ENCODE data around the gene DISP1.

Gene DISP1

GRCh38 chr1:222784916-222785315 is 29.9 kb upstream of the DISP1 start (continued):
- TF ChIP-seq ZNF830 (tag by site-specific recombination; IDR thresholded peaks at IDR 0.05; ENCODE audit: low read depth): no peak
- no peak for TF ChIP-seq REPIN1 (tag by site-specific recombination; IDR thresholded peaks at IDR 0.05; ENCODE audit: low read depth)
- no peak for TF ChIP-seq SETDB1 (IDR thresholded peaks at IDR 0.05; ENCODE audit: insufficient read length, low read length)
- TF ChIP-seq ZNF175 (tag by site-specific recombination; IDR thresholded peaks at IDR 0.05): no peak
- TF ChIP-seq OSR2 (tag by site-specific recombination; IDR thresholded peaks at IDR 0.05): peak; percentile 44; the same call in 1 of the 2 replicates
- TF ChIP-seq ZNF311 (tag by site-specific recombination; IDR thresholded peaks at IDR 0.05; ENCODE audit: borderline replicate concordance): no peak
- no peak for TF ChIP-seq YY1 (tag by site-specific recombination; IDR thresholded peaks at IDR 0.05)
- TF ChIP-seq KLF7 (tag by site-specific recombination; IDR thresholded peaks at IDR 0.05; ENCODE audit: borderline replicate concordance): no peak
- peak; percentile 51; the same call in 1 of the 2 replicates for TF ChIP-seq SP7 (tag by site-specific recombination; IDR thresholded peaks at IDR 0.05)
- no peak for TF ChIP-seq ZNF654 (tag by site-specific recombination; IDR thresholded peaks at IDR 0.05; ENCODE audit: low read depth)
- no peak for TF ChIP-seq ZNF146 (tag by site-specific recombination; IDR thresholded peaks at IDR 0.05)
- no peak for TF ChIP-seq ZNF596 (tag by site-specific recombination; IDR thresholded peaks at IDR 0.05)
- no peak for TF ChIP-seq ZFP3 (tag by site-specific recombination; IDR thresholded peaks at IDR 0.05; ENCODE audit: low read depth)
- TF ChIP-seq ZNF169 (tag by site-specific recombination; IDR thresholded peaks at IDR 0.05): no peak
- no peak for TF ChIP-seq ZNF10 (tag by site-specific recombination; IDR thresholded peaks at IDR 0.05)
- no peak for TF ChIP-seq GLIS1 (tag by site-specific recombination; IDR thresholded peaks at IDR 0.05)
- TF ChIP-seq ZNF664 (tag by site-specific recombination; IDR thresholded peaks at IDR 0.05): no peak
- TF ChIP-seq KLF17 (tag by site-specific recombination; IDR thresholded peaks at IDR 0.05): no peak
- no peak for TF ChIP-seq PRDM10 (tag by site-specific recombination; IDR thresholded peaks at IDR 0.05)
- TF ChIP-seq MEIS1 (CRISPR knock-in tag; IDR thresholded peaks at IDR 0.05; ENCODE audit: borderline replicate concordance): no peak
- peak; percentile 93 for TF ChIP-seq SCRT2 (tag by site-specific recombination; IDR thresholded peaks at IDR 0.05)
- no peak for TF ChIP-seq ZIC2 (tag by site-specific recombination; IDR thresholded peaks at IDR 0.05)
- TF ChIP-seq ZBTB1 (tag by site-specific recombination; IDR thresholded peaks at IDR 0.05): no peak
- TF ChIP-seq, protein P1, sequence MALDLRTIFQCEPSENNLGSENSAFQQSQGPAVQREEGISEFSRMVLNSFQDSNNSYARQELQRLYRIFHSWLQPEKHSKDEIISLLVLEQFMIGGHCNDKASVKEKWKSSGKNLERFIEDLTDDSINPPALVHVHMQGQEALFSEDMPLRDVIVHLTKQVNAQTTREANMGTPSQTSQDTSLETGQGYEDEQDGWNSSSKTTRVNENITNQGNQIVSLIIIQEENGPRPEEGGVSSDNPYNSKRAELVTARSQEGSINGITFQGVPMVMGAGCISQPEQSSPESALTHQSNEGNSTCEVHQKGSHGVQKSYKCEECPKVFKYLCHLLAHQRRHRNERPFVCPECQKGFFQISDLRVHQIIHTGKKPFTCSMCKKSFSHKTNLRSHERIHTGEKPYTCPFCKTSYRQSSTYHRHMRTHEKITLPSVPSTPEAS (tag by site-specific recombination; IDR thresholded peaks at IDR 0.05): no peak
- TF ChIP-seq ZNF248 (tag by site-specific recombination; IDR thresholded peaks at IDR 0.05): no peak
- TF ChIP-seq, protein P2, sequence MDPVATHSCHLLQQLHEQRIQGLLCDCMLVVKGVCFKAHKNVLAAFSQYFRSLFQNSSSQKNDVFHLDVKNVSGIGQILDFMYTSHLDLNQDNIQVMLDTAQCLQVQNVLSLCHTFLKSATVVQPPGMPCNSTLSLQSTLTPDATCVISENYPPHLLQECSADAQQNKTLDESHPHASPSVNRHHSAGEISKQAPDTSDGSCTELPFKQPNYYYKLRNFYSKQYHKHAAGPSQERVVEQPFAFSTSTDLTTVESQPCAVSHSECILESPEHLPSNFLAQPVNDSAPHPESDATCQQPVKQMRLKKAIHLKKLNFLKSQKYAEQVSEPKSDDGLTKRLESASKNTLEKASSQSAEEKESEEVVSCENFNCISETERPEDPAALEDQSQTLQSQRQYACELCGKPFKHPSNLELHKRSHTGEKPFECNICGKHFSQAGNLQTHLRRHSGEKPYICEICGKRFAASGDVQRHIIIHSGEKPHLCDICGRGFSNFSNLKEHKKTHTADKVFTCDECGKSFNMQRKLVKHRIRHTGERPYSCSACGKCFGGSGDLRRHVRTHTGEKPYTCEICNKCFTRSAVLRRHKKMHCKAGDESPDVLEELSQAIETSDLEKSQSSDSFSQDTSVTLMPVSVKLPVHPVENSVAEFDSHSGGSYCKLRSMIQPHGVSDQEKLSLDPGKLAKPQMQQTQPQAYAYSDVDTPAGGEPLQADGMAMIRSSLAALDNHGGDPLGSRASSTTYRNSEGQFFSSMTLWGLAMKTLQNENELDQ (tag by site-specific recombination; IDR thresholded peaks at IDR 0.05; ENCODE audit: low read depth): no peak
- TF ChIP-seq ZBTB17 (tag by site-specific recombination; IDR thresholded peaks at IDR 0.05): peak; percentile 57; the same call in 1 of the 2 replicates
- peak; percentile 77 for TF ChIP-seq BCL6B (tag by site-specific recombination; IDR thresholded peaks at IDR 0.05)

All from HEK293 (cell line).